DMS79 (cell line): ENCODE data around the gene PLCXD3.

ENCODE experiments used
- DNase-seq: peaks from one replicate; lab custom pipeline; 2025; lab: John Stamatoyannopoulos, UW

PLCXD3 gene, protein sequence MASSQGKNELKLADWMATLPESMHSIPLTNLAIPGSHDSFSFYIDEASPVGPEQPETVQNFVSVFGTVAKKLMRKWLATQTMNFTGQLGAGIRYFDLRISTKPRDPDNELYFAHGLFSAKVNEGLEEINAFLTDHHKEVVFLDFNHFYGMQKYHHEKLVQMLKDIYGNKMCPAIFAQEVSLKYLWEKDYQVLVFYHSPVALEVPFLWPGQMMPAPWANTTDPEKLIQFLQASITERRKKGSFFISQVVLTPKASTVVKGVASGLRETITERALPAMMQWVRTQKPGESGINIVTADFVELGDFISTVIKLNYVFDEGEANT

DNA sequence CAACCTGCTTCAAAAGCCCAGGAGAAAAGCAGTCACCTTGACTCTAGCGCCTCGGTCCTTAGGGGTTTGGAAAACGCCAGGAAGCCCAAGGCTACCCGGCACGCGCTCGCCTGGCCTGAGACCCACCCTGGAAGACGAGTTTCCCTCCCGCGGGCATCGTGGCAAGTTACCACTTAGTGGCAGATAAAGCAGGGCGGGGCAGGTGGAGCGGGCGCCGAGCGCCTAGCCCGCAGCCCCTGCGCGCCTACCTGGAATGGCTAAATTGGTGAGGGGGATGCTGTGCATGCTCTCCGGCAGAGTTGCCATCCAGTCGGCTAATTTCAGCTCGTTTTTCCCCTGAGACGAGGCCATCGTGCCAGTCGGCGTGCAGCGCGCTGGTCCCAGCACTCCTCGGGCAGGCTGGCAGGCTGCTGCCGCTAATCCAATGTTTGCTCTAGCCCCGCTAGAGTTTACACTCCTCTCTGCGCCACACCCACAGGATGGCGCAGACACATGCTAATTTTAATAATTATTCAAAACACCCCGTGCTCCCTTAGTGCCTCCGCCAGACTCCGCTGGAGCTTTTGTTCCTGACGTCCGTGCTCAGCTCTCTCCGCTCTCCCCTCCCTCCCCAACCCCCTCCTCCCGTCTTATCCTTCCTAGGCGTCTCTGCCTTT is at the start of gene PLCXD3:
TSS of gene PLCXD3 (minus strand) at position 426 of the 656 bp plus-strand sequence. CDS start at position 351, 75 bp downstream.
- DNase-seq: peak; percentile 1

DNA sequence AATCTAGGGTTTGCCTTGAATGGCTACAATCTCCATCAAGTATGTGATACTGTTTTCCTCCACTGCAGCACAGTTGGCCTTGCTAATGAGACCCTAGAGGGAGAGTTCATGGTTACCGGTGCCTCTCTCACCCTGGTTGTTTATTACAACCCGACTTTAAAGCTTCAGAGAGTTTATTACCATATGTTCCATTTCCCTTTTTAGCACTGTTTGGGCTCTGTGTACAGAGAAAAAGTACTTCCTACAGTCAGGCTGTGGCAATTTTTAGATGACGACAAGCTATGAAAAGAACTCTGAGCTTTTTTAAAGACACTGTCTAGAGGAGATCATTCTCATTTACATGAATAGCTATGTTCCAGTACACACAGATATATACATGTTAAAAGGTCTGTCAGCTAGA is 48.8 kb upstream of the PLCXD3 start:
- DNase-seq: no peak

DNA sequence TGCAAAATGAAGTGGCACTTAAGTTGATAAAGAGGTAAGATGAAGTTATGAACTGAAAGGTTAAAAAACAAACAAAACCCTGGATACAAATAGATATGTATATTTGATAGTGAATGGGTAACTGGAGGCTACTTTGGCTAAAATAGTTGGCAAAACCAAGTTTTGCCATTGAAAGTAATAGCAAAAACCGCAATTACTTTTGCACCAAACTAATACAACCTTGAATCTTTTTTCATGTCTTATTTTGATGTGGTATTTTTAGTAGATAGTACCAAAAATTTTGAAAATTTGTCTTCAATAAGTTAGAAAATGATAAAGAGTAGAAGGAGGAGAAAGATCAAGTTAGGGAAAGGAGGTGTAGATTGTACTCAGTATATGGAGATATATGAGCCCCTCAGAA is 47.9 kb upstream of the PLCXD3 start:
- DNase-seq: no peak

DNA sequence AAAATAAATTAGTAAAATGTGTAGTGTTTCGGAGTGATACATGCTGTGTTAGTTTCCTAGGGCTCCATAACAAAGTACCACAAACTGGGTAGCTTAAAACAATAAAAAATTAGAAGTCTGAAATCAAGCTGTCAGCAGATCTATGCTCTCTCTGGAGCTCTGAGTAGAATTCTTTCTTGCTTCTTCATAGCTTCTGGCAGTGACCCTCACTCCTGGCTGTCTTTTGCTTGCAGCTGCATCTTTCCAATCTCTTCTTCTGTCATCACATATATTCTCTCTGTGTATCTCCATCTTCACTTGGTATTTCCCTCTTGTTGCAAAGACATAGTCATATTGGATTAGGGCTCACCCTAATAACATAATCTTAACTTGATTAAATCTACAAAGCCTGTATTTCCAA is 37.6 kb upstream of the PLCXD3 start:
- DNase-seq: no peak

- DNase-seq: no peak
Observed at GRCh38 chr5:41542183-41542582, 31.8 kb upstream of the PLCXD3 start.

GRCh38 chr5:41539454-41539853 is 29.1 kb upstream of the PLCXD3 start:
- DNase-seq: no peak

GRCh38 chr5:41537581-41537980 is 27.2 kb upstream of the PLCXD3 start:
- DNase-seq: no peak

DNA sequence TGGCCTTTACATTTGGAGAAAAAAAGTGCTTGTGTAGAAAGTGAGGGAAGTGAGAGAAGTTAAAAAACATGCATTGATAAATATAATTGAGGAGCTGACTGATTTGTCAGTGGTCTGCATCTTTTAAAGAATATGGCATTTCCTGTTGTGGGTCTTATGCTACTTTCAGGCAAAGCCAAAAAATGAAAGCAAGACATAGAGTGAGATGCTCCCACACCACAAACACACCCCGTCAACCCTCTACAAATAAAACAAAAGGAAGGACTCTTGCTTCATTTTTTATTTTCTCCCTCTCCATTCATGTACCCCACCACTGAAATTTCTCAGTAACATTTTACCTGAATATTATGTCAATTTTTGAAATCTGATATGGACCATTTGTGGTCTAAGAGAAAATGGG is 22.1 kb upstream of the PLCXD3 start:
- DNase-seq: no peak

DNA sequence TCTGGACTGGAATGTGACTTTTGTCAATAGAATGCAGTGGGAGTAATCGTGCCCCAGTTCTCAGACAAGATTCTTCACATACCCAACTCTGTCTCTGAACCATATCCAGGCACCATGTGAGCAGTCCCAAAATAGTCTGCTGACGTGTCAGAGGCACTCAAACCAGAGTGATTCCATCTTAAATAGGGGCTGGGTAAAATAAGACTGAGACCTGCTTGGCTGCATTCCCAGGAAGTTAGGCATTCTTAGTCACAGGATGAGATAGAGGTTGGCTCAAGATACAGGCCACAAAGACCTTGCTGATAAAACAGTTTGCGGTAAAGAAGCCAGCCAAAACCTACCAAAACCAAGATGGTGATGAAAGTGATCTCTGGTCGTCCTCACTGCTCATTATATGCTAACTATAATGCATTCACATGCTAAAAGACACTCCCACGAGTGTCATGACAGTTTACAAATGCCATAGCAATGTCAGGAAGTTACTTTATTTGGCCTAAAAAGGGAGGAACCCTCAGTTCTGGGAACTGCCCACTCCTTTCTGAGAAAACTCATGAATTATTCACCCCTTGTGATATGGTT is 16.9 kb upstream of the PLCXD3 start:
- DNase-seq: no peak

DNA sequence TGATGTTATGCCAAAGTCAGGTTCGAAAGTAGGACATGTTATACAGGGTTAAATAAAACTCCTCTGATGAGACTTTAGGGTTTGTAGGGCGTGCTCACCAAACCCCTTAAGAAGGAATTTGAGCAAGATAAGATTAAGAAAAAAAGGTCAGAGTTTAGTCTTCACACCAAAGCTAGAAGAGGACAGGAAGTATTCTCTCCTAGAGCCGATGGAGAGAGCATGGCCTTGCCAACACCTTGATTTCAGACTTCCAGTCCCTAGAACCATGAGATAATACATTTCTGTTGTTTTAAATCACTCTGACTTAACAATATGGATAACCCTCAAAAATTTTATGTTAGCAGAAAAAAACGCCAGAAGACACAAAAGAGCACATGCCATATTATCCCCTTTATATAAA is 16.3 kb upstream of the PLCXD3 start:
- no peak for DNase-seq

- DNase-seq: no peak
Observed at GRCh38 chr5:41524174-41524573, 13.8 kb upstream of the PLCXD3 start.

- DNase-seq: no peak
Observed at GRCh38 chr5:41522193-41522786, 11.9 kb upstream of the PLCXD3 start.

- no peak for DNase-seq
Observed at GRCh38 chr5:41519801-41520200, 9.4 kb upstream of the PLCXD3 start.

GRCh38 chr5:41517909-41518308 is 7.5 kb upstream of the PLCXD3 start:
- DNase-seq: no peak

- no peak for DNase-seq
Observed at GRCh38 chr5:41511241-41511640, 840 bp upstream of the PLCXD3 start.

DNA sequence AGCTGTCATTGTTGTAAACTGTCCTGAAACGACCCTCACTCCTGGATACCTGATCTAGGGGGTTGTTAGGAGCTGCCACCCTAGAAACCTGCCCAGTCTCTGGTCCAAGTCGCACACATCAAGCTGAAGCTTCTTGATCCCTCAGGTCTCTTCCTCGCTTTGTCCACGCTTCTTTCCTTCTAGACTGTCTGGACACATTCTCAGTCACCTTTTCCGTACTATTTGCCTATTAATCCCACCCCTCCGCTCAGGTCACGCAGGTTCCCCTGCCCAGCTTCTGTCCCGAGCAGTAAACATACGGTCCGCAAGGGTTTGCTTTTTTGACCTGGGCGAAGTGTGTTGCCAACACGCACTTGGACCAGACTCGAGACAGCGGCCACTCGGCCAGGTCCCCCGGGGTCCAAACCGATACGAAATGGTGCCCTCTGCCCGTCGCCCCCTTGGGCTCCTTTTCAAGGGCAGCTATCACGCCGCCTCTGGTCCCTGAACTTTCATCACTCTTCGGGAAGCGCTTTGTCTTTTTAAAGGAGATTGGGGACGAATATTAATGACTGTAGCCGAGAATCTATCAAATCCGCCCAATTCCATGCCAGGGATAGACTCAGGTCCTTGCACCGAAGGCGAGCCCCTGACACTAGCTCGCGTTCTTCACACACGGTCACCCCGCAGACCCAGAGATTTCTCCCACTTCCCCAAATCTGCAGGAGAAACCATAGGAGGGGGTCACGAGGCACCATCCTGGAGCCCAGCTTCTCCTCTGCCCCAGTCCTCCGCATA is 814 bp downstream of the PLCXD3 start:
- DNase-seq: no peak

DNA sequence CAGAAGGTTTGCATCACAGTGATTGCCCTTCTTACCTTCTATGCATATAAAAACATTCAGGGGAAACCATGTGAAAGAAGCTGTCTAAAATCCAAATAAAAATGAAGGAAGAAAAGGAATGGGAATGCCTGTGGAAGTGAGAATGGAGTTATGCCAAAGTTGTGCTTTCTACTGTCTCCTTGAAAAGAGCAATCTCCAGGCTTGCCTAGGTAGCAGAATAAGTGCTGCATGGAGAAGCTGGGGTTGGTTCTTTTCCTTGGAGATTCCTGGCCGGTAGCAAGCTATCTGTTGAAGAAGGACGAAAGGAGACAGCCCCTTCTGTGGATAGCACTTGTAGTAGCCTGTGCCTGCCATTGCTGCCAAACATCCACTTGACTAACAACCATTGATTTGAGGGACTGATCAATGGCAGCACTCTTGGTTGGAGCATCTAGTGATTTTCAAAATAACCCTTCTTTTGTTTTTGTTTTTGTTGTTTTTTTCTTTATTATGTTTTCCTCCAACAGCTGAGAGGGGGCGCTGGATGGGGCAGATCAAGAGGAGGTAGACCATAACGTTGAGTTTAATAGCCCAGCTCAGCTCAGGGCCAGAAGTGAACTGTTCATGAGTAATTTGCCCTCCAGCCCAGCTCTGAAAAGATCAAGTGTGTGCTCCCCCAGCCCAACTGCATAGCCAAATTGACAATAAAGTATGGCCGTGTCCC is 1.6 kb downstream of the PLCXD3 start:
- DNase-seq: no peak

GRCh38 chr5:41508186-41508585 is 2.2 kb downstream of the PLCXD3 start:
- no peak for DNase-seq

GRCh38 chr5:41507501-41507900 is 2.9 kb downstream of the PLCXD3 start:
- DNase-seq: no peak

DNA sequence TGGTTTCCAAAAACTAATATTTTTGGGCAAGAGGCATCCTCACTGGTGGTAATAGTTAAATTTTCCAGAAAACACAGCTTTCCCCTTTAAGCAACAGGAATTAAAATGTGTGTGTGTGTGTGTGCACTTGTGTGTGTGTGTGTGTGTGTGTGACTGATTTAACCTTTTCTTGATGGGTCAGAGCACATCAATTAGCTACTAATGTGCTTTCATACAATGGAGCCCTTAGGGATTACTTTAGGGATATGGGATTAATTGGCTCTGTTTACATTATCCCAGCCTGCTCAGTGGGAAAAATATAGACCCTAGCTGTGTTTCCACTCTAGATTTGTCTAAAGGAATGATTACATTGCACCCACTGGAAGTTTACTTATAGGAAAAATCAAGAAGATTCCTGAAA is 6.5 kb downstream of the PLCXD3 start:
- DNase-seq: no peak

DNA sequence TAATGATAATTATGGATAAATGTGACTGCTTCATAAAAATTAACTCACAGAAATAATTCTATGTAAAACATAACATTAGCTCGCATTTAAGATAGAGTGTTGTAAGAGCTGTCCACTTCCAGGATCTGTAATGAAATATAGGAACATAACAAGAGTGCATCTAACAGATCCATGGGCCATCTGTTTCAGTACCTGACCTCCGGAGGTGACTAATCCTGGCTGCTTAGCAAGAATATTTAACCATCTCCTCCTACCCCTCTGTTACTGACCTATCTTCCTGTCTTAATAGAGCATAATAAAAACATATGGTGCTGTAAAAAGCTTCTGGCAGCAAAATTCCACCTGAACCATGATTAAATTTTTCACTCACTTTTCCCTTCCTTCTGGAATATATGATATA is 7.1 kb downstream of the PLCXD3 start:
- DNase-seq: no peak
